Forelimb muscle (tissue), 1 donor: ENCODE data around the gene MLLT6. TPM values are rescaled to one million over a fixed set of nuclear protein-coding genes. Genes with fewer than 3 reads are reported as not detected.

Experiments used
- DNase-seq: peaks from one replicate; pipeline ENCODE4 v3.0.0-alpha.2; 2013; ENCODE audit warnings: low read depth
- polyA plus RNA-seq: library from polyadenylated mRNA; unstranded; fragments of 120-200 nt; gene quantifications from one replicate; pipeline ENCODE4 v1.2.1, GENCODE V29; 2013; ENCODE audit not compliant: insufficient read length

Gene MLLT6
- polyA plus RNA-seq, 1 donor = 74.0 TPM

DNA sequence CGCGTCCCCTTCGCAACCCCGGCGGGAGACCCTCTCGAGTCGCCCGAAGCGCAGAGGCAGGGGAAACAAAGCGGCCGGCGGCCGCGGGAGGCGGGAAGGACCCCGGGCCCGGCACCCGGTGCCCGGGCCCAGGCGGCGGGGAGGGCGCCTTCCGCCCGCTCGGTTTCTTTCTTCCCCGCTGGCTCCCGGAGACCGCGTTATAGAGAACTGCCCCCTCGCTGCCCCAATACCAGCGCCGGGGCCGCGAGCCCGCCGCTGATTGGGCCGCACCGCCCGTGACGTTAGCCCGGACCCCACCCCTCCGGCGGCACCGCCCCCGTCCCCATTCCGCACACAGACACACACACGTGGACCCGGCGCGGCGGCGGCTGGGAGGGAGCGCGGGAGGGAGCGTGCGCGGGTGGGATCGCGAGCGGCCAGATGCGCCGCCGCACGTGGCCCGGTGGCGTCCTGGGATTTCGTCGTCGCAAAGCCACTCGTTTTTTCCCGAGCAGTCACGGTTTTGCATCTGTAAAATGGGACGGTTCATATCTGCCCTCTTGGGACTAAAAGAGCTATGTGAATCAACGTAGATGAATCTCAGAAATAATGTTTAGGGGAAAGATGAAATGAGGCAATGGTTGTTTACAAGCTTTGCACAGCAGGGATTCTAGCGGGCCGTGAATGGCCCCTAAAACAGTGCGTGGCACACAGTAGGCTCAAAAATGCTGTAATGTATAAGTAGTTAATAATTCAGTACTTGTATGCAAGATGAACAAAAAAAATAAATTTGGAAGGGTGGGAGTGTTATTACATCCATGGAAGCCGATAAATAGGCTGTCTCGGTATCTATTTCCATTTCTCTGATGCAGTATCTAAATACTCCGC is 30.1 kb upstream of the MLLT6 start, which contains the start of gene EPOP:
Gene EPOP (minus strand): TSS at position 209 of the 867 bp plus-strand sequence. CDS start 462 bp downstream, outside the sequence.
- DNase-seq = no peak

DNA sequence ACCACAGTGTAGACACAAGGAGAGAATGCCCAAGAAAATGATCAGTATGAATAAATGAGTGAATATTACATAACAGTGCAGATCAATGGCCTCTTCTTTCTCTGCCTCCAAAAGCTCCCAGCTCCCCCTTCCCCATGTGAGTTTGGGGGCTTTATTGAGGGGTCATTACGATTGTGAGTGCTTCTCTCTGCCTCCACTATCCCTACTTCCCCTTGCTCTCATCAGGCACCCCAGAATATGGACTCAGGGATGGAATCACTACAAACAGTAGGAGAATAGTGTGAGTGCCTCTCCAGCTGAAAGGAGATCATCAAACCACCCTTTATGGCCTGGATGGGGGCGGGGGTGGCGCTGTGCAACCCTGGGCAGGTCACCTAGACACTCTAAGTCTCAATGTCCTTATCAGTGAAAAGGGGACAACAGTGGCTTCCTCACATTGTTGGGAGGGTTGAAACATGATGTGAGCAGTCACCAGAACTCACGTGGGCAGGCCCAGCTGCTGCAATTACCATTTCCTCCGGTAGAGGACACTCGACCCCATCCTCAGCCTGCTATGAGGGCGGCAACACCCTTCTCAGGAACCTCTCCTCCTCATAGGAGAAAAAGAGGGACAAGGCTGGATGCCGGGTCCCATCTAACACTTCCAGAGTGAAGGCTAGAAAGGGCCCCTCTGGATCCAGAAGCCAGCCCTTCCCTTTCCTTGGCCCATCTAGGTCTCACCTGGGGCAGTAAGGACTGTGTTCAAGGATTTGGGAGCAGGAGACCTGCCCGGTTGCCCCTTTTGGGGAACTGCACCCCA is 28.2 kb upstream of the MLLT6 start:
- peak; percentile 44 for DNase-seq

- no peak for DNase-seq
Measured at GRCh38 chr17:38677819-38678218, 27.3 kb upstream of the MLLT6 start.

GRCh38 chr17:38681096-38681495 is 24.0 kb upstream of the MLLT6 start:
- no peak for DNase-seq

DNA sequence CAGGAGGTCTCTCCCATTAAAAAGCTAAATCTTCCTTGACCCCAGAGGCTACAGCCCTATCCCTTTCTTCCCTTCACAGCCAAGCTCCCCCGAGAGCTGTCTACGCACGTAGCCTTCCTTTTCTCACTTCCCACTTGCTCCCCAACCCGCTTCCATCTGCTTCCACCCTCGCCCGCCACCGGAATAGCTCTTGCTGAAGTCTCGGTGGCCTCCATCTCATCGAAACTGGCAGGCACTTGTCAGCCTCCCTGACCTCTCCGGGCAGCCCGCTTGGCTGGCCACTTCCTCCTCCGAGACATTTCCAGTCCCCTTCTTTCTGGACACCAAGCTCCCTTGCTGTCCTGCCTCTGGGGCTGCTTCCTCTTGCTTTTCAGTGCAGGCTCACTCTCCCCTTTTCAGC is 19.6 kb upstream of the MLLT6 start:
- no peak for DNase-seq

- DNase-seq = no peak
Measured at GRCh38 chr17:38687286-38687685, 17.8 kb upstream of the MLLT6 start.

GRCh38 chr17:38690386-38690785 is 14.7 kb upstream of the MLLT6 start:
- DNase-seq = no peak

DNA sequence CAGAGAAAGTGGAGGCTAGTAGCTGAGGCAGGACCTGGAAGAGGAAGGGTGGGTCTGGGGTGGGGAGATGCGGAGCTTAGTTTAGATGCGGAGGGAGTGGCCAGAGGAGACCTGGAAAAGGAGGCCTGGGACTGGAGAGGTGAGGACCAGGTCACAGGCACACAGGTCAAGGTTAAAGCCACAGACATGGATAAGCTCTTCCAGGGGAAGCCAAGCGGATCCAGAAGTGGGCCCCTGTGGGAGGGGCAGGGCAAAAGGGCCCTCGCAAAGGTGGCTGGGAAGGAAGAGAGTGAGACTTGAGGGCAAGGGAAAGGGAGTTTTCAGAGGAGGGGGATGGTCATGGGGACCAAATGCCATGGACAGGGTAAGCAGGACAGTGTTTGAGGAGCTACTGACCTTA is 13.9 kb upstream of the MLLT6 start:
- no peak for DNase-seq

- peak; percentile 91 for DNase-seq
Measured at GRCh38 chr17:38693700-38694329, 11.3 kb upstream of the MLLT6 start.

DNA sequence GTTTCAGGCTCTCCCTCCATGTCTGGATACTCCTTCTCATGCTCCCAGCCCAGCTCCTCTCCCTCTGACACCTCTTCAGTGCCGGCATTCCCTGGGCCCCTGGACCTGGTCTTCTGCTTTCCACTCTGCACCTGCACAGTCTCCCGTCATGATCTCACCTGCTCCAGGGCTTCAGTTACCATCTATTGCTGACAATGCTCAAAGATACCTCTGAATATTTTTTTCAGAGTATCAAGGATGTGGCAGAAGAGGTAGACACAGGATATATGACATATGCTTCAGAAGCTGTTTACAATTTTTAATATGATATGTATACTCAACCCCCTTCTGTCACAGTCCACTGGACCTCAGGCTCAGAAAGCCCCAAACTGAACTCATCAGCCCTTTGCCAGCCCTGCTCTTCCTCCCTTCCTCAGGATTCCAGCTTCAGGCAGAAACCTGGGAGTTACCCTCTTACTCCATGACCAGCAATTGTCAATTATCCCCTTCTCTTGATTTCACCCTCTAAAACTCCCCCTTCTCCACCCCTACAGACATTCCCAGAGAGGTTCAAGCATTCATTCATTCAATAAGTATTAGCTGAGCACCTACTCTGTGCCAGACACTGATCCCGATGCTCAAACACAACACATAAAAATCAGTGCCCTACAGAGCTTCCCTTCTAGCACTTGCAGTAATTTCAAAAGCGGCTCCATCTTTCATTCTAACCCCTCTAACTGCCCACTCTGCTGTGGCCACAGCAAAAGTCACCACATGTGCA is 7.8 kb upstream of the MLLT6 start:
- no peak for DNase-seq

GRCh38 chr17:38698760-38699159 is 6.3 kb upstream of the MLLT6 start:
- no peak for DNase-seq

GRCh38 chr17:38701504-38702165 is 3.4 kb upstream of the MLLT6 start:
- DNase-seq = no peak

- DNase-seq = peak; percentile 49
Measured at GRCh38 chr17:38702166-38702915, 2.7 kb upstream of the MLLT6 start.

- no peak for DNase-seq
Measured at GRCh38 chr17:38702916-38703741, 1.9 kb upstream of the MLLT6 start.

GRCh38 chr17:38703742-38704605 is 1.1 kb upstream of the MLLT6 start:
- no peak for DNase-seq

DNA sequence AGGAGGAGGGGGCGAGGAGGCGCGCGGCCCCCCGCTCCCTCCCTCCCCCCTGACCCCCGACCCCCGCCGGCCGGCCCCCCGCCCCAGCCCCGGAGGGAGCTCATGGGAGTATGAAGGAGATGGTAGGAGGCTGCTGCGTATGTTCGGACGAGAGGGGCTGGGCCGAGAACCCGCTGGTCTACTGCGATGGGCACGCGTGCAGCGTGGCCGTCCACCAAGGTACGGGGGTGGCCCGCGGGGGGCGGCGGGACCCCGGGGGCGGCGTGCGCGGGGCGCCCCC is 390 bp downstream of the MLLT6 start:
- DNase-seq = no peak

DNA sequence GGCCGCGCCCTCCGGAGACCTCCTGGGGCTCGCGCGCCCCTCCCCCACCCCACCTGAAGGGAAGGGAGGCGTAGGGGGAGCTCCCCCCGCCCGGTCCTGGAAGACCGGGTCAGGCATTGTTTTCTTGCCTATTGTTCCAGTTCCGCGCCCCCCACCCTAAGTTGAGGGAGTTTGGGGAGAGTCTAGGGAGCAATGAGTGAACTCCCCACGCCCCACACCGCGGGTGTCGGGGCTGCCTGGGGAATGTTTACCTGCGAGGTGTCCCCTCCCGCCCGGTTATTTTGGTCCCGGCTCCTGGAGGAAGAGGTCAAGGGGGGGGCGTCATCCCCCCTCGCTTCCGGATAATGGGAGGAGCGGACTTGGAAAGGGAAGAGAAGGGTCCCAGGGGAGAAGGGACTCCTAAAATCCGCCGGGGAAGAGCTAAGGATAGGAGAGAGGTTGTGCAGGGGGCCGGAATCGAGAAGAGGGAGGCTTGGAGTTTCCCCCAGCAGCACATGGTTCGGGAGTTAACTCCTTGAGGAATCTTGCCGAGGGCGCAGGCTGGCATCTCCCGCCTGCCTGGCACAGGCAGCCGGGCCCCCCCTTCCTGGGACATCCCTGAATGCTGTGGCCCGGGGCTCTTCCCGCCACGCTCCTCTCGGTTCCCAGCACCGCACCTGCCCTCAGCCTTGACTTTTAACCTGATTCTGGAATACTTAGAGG is 881 bp downstream of the MLLT6 start:
- no peak for DNase-seq
